ENCODE data around the gene FAM209B.

Gene FAM209B

DNA sequence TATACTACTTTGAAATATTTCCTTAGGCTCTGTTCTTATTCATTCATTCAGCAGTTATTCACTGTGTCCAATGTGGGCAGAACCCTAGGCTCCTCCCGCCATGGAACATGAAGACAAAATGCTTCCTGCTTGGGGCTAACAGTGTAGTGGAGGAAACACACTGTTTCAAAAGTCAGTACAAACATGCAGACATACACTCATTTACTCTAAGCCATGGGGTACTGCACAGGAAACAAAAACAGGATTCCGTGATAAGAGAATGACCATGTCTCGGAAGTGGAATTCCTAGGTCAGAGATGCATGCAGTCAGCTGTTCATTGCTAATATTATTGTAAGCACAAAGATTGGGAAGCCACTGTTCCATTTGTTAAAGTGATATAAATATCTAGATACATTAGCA is 26.9 kb upstream of the FAM209B start:
- Histone ChIP-seq H3K27me3 (replicated peaks; ENCODE audit: insufficient read depth, low read length) (no peaks in the 10 kb centered on the region), H3K9me3 (replicated peaks; ENCODE audit: insufficient read depth, low read length) (no peaks in the 10 kb centered on the region), H3K27ac (ENCODE audit: low read length) (no peak overlapping the region), H2AFZ (ENCODE audit: low read length) (no peak overlapping the region), H3K9ac (ENCODE audit: low read length) (no peak overlapping the region), H3K36me3 (replicated peaks; ENCODE audit: insufficient read depth, low read length) (no peaks in the 10 kb centered on the region), H3K4me1 (ENCODE audit: low read length) (no peaks in the 10 kb centered on the region), H3K4me2 (ENCODE audit: low read depth, low read length) (no peak overlapping the region), H3K79me2 (ENCODE audit: low read length) (peaks cover 7% of the 10 kb centered on the region), H3F3A (ENCODE audit: insufficient read depth, low read length) (no peaks in the 10 kb centered on the region), H3K4me3 (ENCODE audit: low read length) (no peak overlapping the region), H4K20me1 (ENCODE audit: insufficient read depth, low read length) (no peaks in the 10 kb centered on the region), H3K9me2 (replicated peaks; ENCODE audit: insufficient read depth, low read length) (no peaks in the 10 kb centered on the region)
- no peak for DNase-seq
- TF ChIP-seq EZH2 (optimal IDR thresholded peaks at IDR 0.05; ENCODE audit: low read depth, low read length) (no peak), EZH2phosphoT487 (IDR thresholded peaks at IDR 0.05; ENCODE audit: low read length) (no peak)
- TF ChIP-seq, protein P1, sequence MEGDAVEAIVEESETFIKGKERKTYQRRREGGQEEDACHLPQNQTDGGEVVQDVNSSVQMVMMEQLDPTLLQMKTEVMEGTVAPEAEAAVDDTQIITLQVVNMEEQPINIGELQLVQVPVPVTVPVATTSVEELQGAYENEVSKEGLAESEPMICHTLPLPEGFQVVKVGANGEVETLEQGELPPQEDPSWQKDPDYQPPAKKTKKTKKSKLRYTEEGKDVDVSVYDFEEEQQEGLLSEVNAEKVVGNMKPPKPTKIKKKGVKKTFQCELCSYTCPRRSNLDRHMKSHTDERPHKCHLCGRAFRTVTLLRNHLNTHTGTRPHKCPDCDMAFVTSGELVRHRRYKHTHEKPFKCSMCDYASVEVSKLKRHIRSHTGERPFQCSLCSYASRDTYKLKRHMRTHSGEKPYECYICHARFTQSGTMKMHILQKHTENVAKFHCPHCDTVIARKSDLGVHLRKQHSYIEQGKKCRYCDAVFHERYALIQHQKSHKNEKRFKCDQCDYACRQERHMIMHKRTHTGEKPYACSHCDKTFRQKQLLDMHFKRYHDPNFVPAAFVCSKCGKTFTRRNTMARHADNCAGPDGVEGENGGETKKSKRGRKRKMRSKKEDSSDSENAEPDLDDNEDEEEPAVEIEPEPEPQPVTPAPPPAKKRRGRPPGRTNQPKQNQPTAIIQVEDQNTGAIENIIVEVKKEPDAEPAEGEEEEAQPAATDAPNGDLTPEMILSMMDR (IDR thresholded peaks at IDR 0.05; ENCODE audit: low read length): no peak

DNA sequence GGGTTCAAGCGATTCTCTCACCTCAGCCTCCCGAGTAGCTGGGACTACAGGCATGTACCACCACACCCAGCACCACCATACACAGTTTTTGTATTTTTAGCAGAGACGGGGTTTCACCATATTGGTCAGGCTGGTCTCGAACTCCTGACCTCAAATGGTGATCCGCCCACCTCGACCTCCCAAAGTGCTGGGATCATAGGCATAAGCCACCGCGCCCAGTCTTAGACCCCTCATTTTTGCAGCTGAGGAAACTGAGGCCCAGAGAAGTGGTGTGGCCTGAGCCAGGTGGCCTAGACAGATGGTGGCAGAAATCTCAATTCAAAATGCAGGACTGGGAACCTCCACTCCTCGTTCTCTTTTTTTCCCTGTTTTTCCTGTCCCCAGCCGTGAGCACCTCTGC is 21.1 kb upstream of the FAM209B start:
- Histone ChIP-seq H3K9ac (ENCODE audit: low read length) (no peak overlapping the region), H3K4me2 (ENCODE audit: low read depth, low read length) (no peak overlapping the region), H3K79me2 (ENCODE audit: low read length) (0 out of 2 replicates have a peak, but pooled peaks cover 2% of the 10 kb centered on the region), H3K27me3 (replicated peaks; ENCODE audit: insufficient read depth, low read length) (no peaks in the 10 kb centered on the region), H3K4me3 (ENCODE audit: low read length) (no peak overlapping the region), H3K27ac (ENCODE audit: low read length) (no peak overlapping the region), H2AFZ (ENCODE audit: low read length) (no peak overlapping the region), H3K4me1 (ENCODE audit: low read length) (no peaks in the 10 kb centered on the region), H3K36me3 (replicated peaks; ENCODE audit: insufficient read depth, low read length) (no peaks in the 10 kb centered on the region), H3K9me3 (replicated peaks; ENCODE audit: insufficient read depth, low read length) (no peaks in the 10 kb centered on the region), H4K20me1 (ENCODE audit: insufficient read depth, low read length) (no peaks in the 10 kb centered on the region), H3K9me2 (replicated peaks; ENCODE audit: insufficient read depth, low read length) (no peaks in the 10 kb centered on the region), H3F3A (ENCODE audit: insufficient read depth, low read length) (no peaks in the 10 kb centered on the region)
- no peak for DNase-seq
- TF ChIP-seq EZH2 (optimal IDR thresholded peaks at IDR 0.05; ENCODE audit: low read depth, low read length) (no peak), EZH2phosphoT487 (IDR thresholded peaks at IDR 0.05; ENCODE audit: low read length) (no peak)
- TF ChIP-seq, protein P1 (IDR thresholded peaks at IDR 0.05; ENCODE audit: low read length): no peak

DNA sequence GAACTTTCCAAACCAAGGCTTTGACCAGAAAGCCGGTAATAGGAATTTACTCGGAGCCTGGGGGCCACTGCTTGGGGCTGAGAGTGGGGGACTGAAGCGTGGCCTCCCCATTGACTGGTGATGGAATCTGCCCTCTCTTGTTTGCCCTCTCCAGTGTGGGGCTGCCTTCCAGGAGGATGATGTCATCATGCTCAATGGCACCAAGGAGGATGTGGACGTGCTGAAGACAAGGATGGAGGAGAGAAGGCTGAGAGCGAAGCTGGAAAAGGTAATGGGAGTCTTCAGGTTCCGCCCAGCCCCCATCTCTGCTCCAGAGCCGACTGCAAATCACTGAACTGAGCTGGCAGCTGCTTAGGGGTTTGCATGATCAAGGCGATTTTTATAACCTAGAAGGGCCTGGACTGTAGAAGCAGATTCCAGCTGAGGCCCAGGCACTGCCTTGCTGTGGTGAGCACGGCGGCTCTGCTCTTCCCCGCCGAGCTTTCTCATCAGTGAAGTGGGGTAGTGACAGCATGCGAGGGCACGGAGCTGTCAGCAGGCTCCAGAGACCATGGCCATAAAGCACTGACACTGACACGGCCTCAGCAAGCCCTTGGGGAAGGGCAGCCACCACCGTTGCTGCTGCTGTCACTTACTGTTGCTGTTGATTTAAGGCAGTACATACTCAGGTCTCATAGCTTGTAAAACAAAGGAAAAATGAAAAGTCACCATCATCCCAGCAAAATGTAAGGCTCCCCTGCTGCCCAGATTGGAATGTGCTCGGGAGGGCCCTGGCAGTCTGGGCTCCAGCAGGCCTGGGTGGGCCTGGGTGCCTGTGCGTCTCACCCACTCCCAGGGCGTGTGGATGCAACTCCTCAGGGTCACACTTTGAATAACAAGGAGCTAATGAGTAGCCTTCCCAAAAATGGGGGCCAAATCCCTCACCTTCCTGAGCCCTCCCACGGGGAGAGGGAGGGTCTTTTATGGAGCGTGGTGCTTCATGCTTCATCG is 19.6 kb upstream of the FAM209B start:
- Histone ChIP-seq H3K4me2 (ENCODE audit: low read depth, low read length) (no peak overlapping the region), H3K27me3 (replicated peaks; ENCODE audit: insufficient read depth, low read length) (no peaks in the 10 kb centered on the region), H3K9me2 (replicated peaks; ENCODE audit: insufficient read depth, low read length) (no peaks in the 10 kb centered on the region), H3F3A (ENCODE audit: insufficient read depth, low read length) (no peaks in the 10 kb centered on the region), H3K36me3 (replicated peaks; ENCODE audit: insufficient read depth, low read length) (peaks cover 4% of the 10 kb centered on the region; the same call in 1 of the 2 replicates), H3K9ac (ENCODE audit: low read length) (no peak overlapping the region), H2AFZ (ENCODE audit: low read length) (no peak overlapping the region), H3K9me3 (replicated peaks; ENCODE audit: insufficient read depth, low read length) (no peaks in the 10 kb centered on the region), H4K20me1 (ENCODE audit: insufficient read depth, low read length) (no peaks in the 10 kb centered on the region), H3K4me1 (ENCODE audit: low read length) (no peaks in the 10 kb centered on the region), H3K4me3 (ENCODE audit: low read length) (no peak overlapping the region), H3K79me2 (ENCODE audit: low read length) (no peaks in the 10 kb centered on the region), H3K27ac (ENCODE audit: low read length) (no peak overlapping the region)
- TF ChIP-seq, protein P1 (IDR thresholded peaks at IDR 0.05; ENCODE audit: low read length): no peak
- no peak for DNase-seq
